ENCODE measurements around the gene ELMO1.

GRCh38 chr7:37265006-37265405 is 183.7 kb downstream of the ELMO1 start:
- no peak for TF ChIP-seq EP300 (IDR thresholded peaks at IDR 0.05)
- TF ChIP-seq ZC3H11A (IDR thresholded peaks at IDR 0.05) = no peak
- TF ChIP-seq NFE2L2 (conservative IDR thresholded peaks at IDR 0.05; ENCODE audit: low read length) = no peak

Measured in A549 (cell line).